Head of caudate nucleus (tissue), 42 donors: ENCODE measurements around the gene NIT1.
A peak's percentile ranks its signal among the peaks of the same experiment; 100 is the strongest.
"Not testable (repeated sequence)": the region's sequence is repeated elsewhere in the genome, so short reads cannot be mapped to it uniquely, and the experiment has no call there.

Experiments
- DNase-seq, 42 donors: peaks; one replicate each; pipeline versions ENCODE4 v3.0.0 to v3.0.0-alpha.2; 2020 to 2021; ENCODE audit warnings: mixed read lengths in 7 of 42
- intact Hi-C: fragments of 100-400 bp; cut with DNase I; formaldehyde crosslinking; loops from one replicate; pipeline ENCODE4 v1.15.0; 2022

Gene NIT1

DNA sequence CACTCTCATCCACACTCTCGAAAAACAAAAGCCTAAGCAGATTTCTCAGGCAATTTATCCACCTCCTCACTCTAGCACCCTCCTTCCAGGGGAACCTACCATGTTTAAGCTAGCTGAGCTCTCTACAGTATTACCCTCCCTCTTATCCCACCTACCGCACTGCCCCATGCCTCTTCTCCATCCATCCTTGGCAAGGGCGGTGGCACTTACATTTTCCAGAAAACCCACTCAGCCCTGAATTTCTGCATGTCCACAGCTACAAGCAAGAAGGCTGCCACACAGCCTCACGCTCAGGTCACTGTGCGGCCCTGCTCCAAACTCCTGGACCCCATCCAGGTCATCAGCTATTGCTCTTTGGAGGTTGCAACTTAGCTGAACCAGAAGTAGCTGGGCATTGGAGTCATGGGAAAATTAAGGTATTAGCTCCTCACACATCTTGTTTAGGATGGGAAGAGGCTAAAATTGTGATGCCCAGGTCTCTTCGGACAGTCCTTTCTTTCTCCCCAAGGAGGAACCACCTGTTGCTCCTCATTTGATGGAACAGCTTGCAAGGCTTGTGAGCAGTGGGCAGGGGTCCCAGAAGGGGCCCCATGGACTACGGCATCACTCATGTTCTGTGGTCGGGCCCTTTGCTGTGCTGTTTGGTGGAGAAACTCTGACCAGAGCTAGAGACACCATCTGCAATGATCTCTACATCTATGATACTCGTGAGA is 18.7 kb upstream of the NIT1 start:
- intact Hi-C loops = loop anchor here (5.0 kb wide), 1 partner anchor 102 kb away; no protein-coding TSS in a partner anchor

DNA sequence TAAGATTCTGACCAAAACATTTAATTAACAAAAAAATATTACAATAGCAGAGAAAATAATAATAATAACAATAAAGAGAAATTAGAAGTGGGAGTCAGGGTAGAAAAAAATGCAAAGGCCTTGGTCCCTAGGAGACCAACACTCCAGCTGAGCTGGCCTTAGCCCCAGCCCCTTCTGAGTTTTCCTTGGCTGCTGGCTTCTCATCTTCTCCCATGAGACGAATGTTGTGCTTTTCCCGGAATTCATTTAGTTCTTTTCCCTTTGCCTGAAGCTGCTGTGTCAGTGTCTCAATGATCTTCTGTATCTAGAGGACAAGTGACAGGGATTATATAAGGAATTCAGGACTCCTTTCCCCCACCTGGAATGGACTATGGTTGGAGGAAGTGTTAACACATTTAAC is 17.3 kb upstream of the NIT1 start:
- DNase-seq = peak in 1 of 42 donors; percentile 5
- intact Hi-C loops = no loop called here

More for the DNA sequence above, 18.7 kb upstream of the NIT1 start:
- DNase-seq = peak in 2 of 42 donors; percentile 15 to 32

DNA sequence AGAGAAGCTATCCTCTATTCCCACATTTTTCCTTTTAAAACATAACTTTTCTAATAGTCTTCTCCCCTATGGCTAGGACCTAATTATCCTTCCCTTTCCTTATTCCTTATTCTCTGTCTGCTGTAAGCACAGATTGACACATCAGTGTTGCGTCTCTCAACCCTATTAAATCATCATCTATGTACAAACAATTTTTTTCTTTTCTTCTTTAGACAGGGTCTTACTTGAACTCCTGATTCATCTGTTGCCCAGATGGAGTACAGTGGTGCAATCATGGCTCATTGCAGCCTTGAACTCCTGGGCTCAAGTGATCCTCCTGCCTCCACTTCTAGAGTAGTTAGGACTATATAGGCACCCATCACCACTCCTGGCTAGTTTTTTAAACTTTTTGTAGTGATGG is 11.5 kb upstream of the NIT1 start:
- DNase-seq = no peak
- intact Hi-C loops = no loop called here

DNA sequence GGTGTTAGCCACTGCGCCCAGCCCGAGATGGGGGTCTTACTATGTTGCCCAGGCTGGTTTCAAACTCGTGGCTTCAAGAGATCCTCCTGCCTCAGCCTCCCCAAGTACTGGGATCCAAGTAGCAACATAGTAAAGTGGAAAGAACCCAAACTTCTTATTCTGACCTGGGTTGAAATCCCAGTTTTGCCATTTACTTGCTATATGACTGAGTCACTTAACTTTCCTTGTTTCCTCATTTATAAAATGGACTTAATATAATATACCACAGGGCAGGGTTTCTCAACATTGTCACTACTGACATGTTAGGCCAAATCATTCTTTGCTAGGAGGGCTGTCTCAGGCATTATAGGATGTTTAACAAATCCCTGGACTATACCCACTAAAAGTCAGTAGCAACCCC is 6.8 kb upstream of the NIT1 start:
- DNase-seq = no peak
- intact Hi-C loops = no loop called here

DNA sequence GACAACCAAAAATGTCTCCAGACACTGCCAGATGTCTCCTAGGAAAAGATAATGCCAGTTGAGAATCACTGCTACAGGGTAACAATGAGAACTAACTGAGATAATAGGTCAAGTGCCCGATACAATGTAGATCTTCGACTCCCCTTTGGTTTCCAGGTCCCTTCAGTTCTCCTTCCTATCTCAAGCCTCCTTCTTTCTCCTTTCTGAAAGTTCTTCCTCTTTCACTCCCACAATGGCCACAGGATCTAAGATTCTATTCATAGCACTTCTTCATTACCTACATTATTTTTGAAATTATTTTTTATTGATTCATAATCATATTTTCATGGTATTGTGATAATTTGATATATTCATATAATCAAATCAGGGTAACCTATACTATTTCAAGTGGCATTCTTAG is 6.4 kb upstream of the NIT1 start:
- DNase-seq = no peak
- intact Hi-C loops = no loop called here

DNA sequence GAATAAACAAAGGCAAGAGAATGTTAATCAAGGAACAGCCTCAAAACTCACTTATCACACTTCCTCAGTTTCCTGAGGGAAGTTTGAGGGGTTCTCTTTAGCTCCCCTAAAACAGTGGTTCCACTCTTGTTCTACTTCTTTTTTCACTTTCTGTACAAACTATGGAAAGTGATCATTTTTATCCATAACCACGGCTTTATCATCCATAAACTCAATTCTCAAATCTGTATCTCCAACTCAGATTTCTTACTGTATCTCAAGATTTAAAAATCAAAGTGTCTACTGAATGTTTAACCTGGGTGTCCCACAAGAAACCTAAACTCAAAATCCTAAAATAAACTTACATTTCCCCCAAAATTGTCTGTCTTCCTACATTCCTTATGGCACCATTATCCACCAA is 4.0 kb upstream of the NIT1 start:
- no peak for DNase-seq
- intact Hi-C loops = no loop called here

DNA sequence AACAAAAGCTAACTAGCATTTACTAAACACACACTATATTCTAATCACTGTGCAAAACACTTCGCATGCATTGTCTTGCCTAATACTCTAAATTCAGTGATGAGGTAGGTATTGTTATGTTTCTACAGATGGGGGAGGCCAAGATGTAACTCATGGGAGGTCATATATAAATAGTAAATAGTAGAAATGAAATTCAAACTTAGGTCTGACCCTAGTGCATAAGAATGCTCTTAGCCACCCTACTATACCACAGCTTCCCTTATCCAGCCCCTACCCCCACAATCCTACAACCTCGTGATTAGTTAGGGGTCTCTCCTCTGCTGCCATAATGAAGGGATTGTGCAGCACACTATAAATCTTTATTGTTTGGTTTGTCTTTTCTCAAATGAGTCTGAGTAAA is 3.3 kb upstream of the NIT1 start:
- intact Hi-C loops = no loop called here
- no peak for DNase-seq

DNA sequence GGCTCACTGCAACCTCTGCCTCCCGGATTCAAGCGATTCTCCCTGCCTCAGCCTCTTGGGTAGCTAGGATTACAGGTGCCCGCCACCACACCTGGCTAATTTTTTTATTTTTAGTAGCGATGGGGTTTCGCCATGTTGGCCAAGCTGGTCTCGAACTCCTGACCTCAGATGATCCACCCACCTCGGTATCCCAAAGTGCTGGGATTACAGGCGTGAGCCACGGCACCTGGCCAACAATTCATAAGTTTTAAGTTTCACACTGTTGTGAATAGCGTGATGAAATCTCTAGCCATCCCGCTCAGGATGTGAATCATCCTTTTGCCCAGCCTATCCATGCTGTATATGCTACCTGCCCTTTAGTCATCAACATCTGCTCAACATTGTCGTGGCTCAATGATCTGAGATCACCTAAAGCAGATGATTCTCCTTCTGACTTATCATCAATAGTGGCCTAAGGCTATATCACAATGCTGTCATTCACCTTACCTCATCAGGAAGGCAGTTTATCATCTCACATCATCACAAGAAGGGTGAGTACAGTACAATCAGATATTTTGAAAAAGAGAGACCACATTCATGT is 2.7 kb upstream of the NIT1 start:
- DNase-seq = no peak
- intact Hi-C loops = no loop called here

DNA sequence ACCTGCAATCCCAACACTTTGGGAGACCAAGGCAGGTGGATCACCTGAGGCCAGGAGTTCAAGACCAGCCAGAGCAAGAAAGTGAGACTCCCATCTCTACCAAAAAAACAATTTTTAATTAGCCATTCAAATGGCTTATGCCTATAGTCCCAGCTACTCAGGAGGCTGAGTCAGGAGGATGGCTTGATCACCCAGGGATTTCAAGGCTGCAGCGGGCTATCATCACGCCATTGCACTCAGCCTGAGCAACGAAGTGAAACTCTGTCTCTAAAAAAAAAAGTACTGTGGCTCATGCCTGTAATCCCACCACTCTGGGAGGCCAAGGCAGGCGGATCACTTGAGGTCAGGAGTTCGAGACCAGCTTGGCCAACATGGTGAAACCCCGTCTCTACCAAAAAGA is 1.9 kb upstream of the NIT1 start:
- DNase-seq, intact Hi-C loops: not testable (repeated sequence)

DNA sequence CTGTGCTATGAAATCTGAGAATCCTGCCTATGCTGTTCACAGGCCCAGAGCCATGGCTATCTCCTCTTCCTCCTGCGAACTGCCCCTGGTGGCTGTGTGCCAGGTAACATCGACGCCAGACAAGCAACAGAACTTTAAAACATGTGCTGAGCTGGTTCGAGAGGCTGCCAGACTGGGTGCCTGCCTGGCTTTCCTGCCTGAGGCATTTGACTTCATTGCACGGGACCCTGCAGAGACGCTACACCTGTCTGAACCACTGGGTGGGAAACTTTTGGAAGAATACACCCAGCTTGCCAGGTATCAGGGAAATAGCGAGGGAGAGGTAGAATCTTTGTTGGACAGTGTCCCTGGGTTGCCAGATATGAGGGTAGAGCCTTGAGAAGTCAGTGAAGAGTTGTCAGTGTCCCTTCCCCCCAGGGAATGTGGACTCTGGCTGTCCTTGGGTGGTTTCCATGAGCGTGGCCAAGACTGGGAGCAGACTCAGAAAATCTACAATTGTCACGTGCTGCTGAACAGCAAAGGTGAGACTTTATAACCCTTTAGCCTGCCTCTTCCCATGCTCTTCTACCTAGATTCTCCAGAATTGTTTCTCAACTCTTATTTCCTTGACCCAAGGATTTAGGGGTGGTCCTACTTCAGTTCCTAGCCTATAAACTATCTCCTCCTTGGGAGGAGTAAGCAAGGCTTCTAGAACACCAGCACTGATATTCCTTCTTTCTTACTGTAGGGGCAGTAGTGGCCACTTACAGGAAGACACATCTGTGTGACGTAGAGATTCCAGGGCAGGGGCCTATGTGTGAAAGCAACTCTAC is 1.4 kb downstream of the NIT1 start:
- DNase-seq = no peak
- intact Hi-C loops = no loop called here

DNA sequence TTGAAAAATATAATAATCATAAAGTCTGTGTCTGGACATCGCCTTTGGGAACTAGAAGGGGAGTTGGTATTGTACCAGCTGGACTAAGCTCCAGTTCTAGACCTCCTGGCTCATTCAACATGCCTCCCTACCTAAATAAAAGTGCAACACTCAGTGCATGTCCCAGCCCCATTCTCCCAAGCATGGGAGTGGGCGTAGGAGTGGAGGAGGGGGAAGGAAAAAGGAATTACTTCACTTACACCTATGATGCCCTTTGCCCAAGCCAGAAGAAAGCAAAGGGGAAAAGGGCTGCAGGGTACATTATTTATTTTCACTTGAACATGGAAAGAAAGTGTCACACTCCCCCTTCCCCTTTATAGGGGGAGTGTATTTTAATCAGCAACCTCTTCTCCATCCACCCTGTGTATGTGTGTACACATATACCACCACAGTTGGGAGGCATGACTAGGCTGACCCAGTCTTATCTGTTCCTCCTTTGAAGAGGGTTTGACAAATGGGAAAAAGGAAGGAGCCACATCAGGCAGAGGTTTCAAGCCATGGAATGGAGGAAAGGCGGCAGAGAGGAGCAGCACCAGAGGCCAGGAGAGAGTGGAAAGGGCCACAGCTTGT is 3.2 kb downstream of the NIT1 start:
- no peak for DNase-seq
- intact Hi-C loops = no loop called here

DNA sequence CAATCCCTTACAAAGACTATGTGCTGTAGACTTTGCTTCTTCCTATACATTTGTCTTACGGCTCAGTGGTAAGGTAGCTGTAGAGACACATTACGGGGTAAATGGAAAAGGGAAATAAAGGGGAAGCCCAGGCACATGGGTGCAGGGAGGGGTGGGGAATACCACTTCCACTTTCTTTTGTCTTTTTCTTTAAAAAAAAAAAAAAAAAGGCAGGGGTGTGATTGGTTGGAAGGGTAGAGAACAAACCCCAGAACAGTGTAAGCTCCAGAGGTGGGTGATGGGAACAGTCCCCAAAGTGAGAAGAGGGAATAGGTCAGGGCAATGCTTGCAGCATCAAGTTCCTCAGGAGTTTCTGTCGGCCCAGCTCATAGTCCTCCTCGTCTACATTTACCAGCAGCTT is 3.9 kb downstream of the NIT1 start:
- DNase-seq = peak in 1 of 42 donors; percentile 5
- intact Hi-C loops = no loop called here

DNA sequence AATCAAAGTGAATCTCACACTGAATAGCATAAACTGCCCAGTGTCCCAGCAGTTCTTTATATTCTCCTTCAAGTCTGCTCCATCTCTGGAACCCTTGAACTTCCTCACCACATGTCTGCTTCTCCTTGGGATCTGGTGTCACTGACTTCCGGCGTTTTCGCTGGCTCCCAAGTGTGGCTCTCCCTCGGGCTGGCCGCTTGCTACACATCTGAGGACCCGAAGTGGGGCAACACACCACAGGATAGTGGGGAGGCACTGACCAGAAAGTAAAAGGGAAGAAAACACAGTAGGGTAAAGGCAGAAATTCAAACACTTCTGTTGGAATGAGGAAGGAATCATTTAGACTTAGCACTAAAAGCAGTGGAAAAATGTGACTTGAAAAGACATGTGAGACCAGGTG is 5.1 kb downstream of the NIT1 start:
- no peak for DNase-seq
- intact Hi-C loops = no loop called here

DNA sequence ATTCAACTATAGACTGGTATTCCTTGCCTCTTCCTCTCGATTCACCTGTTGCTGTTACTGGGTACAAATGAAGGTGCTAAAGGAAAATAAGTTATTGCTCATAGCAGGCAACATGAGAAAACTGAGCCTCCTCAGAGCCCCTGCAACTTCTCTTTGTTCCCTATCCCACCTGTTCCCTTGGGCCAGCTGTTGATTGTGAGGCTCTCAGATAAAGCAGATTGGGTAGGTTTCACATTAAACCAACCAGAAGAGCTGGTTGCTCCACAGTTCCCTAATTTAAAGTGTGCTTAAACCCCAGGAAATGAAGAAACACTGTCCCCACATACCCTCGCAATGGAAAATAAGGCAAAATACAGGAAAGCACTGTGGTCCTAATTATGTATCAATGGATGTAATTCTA is 9.7 kb downstream of the NIT1 start:
- no peak for DNase-seq
- intact Hi-C loops = no loop called here

DNA sequence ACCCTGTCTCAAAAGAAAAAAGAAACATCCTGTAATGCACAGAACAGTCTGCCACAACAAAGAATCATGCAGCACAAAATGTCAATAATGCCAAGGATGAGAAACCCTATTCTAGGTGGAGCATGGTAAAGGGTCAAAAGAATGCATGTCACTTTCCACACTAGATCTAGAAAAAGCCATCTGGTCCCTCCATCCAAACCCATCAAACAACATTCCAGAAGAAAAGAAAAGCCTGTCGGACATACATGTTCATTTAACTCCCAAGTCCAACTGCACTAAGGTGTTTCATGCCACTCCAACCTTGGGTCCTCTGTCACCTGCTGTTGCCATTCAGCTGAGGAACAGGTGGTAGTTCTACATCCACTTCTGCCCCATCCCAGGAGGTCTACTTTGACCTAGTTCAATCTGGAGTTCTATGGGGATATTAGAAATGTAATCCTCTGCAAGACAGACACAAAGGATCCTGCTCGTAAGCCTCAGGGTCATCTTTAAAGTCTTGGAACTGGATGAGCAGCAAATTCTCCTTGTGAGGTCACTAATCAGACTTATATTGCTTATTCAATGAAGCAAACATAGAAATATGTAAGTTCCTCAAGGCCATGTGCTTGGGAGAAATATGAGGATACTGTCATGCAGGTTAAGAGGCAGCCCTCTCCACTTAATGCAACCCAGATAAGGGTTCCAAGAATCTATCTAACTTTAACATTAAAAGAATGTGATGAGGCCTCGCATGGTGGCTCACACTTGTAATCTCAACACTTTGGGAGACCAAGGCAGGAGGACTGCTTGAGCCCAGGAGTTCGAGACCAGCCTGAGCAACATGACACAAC is 10.9 kb downstream of the NIT1 start:
- no peak for DNase-seq
- intact Hi-C loops = no loop called here

DNA sequence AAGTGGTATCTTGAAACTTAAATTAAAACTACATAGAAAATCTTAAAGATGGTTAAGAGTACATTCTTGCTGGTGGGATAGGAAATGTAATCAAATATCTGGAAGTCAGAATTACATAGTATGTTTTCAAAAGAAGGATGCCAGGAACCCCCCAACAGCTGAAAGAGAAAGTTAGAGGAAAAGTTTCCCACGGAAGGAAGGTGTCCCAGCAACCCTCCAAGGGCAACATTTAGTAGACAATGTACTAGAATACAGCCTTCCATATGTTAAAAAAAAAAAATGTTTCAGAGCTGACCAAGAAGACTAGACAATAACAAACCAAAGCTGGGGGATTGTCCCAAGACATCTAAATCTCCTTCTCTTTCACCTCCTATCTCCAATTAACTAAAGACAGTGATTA is 12.4 kb downstream of the NIT1 start:
- no peak for DNase-seq
- intact Hi-C loops = loop anchor here (5.0 kb wide), 1 partner anchor 83 kb away; the partner anchor contains the start of gene USF1

DNA sequence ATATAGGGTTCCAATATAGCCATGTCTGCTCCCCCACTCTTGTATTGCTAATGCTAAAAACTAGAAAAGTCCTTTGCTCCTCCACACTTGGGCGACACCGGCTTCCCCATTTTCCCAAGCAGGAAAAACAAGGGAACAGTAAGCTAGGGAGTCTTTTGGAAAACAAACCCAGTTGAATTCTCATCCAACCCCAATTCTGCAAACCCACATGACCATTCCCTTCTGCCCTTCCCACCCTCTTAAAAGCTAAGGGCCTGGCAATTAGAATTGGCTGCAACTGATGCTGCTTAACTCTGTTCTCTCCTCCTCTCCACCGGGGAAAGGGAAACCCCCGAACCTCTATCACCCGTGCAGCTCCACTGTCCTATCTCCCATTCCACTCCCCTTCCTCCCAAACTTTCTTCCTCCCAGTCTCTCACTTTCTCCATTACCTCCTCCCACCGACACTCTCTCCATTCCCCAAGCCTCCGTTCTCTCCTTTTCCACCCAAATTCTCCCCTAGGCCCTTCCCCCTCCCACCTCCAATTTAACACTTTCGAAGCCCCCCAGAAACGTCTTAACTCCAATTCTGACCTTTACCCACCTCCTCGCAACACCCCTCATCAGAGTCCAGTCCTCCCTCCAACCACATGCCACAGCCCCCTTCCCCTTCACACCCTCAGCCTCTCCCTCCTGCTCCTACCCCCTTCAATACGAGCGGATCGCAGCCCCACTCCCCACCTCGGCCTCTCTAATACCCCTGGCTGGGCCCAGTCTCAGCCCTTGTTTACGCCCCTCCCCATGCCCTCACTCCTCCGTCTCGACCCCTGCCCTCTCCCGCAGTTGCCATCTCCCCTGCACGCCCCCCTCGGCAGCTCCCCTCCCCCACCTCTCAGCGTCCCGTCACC is 13.9 kb downstream of the NIT1 start:
- intact Hi-C loops = loop anchor here (5.0 kb wide), 1 partner anchor 84 kb away; the partner anchor contains the start of gene USF1

More for the DNA sequence above, 13.9 kb downstream of the NIT1 start:
- DNase-seq = peak in 8 of 42 donors; percentile 9 to 54 (median 36)
